Activated T-helper 1 cell treated with anti-CD3 and anti-CD28 coated beads, Interleukin-12 subunit alpha, Interleukin-12 subunit beta, Interleukin-2, Interleukin-4 antibody, amounts not matched to agents 30 ng/mL and 10 ng/mL and 1 ng/mL, durations not matched to agents 14 hours and 24 hours and 36 hours (primary cell): ENCODE data around the gene OR51E1. TPM values are rescaled to one million over a fixed set of nuclear protein-coding genes. Genes with fewer than 3 reads are reported as not detected.

Experiments
- DNase-seq: peaks from one replicate; pipeline ENCODE4 v3.0.0; 2021; ENCODE audit warnings: low spot score
- H3K27ac Mint-ChIP-seq: one replicate; pipeline ENCODE4 v1.8.0; 2021; ENCODE audit warnings: mild to moderate bottlenecking, mixed read lengths
- H3K27me3 Mint-ChIP-seq: one replicate; pipeline ENCODE4 v1.8.0; 2022; ENCODE audit warnings: mild to moderate bottlenecking, moderate library complexity, mixed read lengths; ENCODE audit not compliant: insufficient read depth
- H3K36me3 Mint-ChIP-seq: one replicate; pipeline ENCODE4 v1.8.0; 2021; ENCODE audit warnings: low read depth, mixed read lengths
- H3K4me1 Mint-ChIP-seq: one replicate; pipeline ENCODE4 v1.8.0; 2021; ENCODE audit warnings: low read depth, mixed read lengths
- H3K4me3 Mint-ChIP-seq: one replicate; pipeline ENCODE4 v1.8.0; 2021; ENCODE audit warnings: mild to moderate bottlenecking, moderate library complexity, mixed read lengths
- H3K9me3 Mint-ChIP-seq: one replicate; pipeline ENCODE4 v1.8.0; 2021; ENCODE audit warnings: mixed read lengths
- intact Hi-C: fragments of 100-400 bp; cut with micrococcal nuclease; formaldehyde crosslinking; loops from one replicate; pipeline ENCODE4 v1.15.1; 2024
- total RNA-seq: library from RNA; stranded (reverse); gene quantifications from 2 replicates; pipeline ENCODE4 v1.2.3, GENCODE V29; 2022

Gene OR51E1
- total RNA-seq, 1 donor from 2014 or later = not detected

DNA sequence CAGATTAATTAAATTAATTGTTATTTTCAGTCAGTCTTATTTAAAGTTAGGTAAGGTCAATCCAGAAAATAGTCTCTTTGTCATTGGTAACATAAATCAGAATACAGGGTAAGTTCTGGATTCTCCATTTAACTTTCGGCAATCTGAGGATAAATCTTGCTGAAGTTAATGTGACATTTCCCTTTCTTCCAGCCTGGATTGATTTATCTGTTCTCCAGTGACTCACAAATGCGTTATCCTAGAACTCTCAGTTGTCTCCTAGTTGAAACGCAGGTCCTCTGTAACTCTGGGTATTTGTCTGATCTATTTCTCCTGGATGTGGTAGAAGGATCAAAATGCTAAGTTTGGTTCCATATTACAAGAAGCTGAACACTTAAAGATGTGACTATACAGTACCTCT is 21.0 kb downstream of the OR51E1 start:
- H3K36me3 Mint-ChIP-seq = no peaks in the 10 kb centered on the region
- intact Hi-C loops = no loop called here
- no peaks in the 10 kb centered on the region for H3K9me3 Mint-ChIP-seq
- no peak overlapping the region for H3K4me3 Mint-ChIP-seq
- H3K27ac Mint-ChIP-seq = no peak overlapping the region
- no peaks in the 10 kb centered on the region for H3K4me1 Mint-ChIP-seq
- H3K27me3 Mint-ChIP-seq = peaks cover 6% of the 10 kb centered on the region
- DNase-seq = no peak

- Mint-ChIP-seq H3K36me3 (no peaks in the 10 kb centered on the region), H3K27me3 (peaks cover 6% of the 10 kb centered on the region), H3K9me3 (no peaks in the 10 kb centered on the region), H3K4me3 (no peak overlapping the region), H3K27ac (no peak overlapping the region), H3K4me1 (no peaks in the 10 kb centered on the region)
- no peak for DNase-seq
- intact Hi-C loops = no loop called here
These were observed 21.6 kb downstream of the OR51E1 start for GRCh38 chr11:4665424-4665823.

- no peaks in the 10 kb centered on the region for H3K4me1 Mint-ChIP-seq
- H3K4me3 Mint-ChIP-seq = no peak overlapping the region
- DNase-seq = no peak
These were observed 28.0 kb downstream of the OR51E1 start for GRCh38 chr11:4671741-4672140.

GRCh38 chr11:4672470-4672869 is 28.7 kb downstream of the OR51E1 start:
- Mint-ChIP-seq H3K27ac (no peak overlapping the region), H3K27me3 (peaks cover 6% of the 10 kb centered on the region), H3K4me3 (no peak overlapping the region), H3K9me3 (no peaks in the 10 kb centered on the region), H3K4me1 (no peaks in the 10 kb centered on the region), H3K36me3 (no peaks in the 10 kb centered on the region)
- intact Hi-C loops = no loop called here
- no peak for DNase-seq

More at GRCh38 chr11:4671741-4672140, 28.0 kb downstream of the OR51E1 start:
- no peaks in the 10 kb centered on the region for H3K36me3 Mint-ChIP-seq
- peaks cover 6% of the 10 kb centered on the region for H3K27me3 Mint-ChIP-seq
- H3K9me3 Mint-ChIP-seq = no peaks in the 10 kb centered on the region
- H3K27ac Mint-ChIP-seq = no peak overlapping the region
- intact Hi-C loops = no loop called here

GRCh38 chr11:4673781-4674180 is 30.0 kb downstream of the OR51E1 start:
- no peak overlapping the region for H3K27ac Mint-ChIP-seq
- intact Hi-C loops = no loop called here
- H3K9me3 Mint-ChIP-seq = no peaks in the 10 kb centered on the region
- H3K36me3 Mint-ChIP-seq = no peaks in the 10 kb centered on the region
- no peak for DNase-seq
- H3K4me3 Mint-ChIP-seq = no peak overlapping the region
- H3K27me3 Mint-ChIP-seq = peaks cover 6% of the 10 kb centered on the region
- no peaks in the 10 kb centered on the region for H3K4me1 Mint-ChIP-seq

GRCh38 chr11:4677948-4678347 is 34.2 kb downstream of the OR51E1 start:
- Mint-ChIP-seq H3K9me3 (no peaks in the 10 kb centered on the region), H3K4me1 (no peaks in the 10 kb centered on the region), H3K27me3 (no peaks in the 10 kb centered on the region), H3K36me3 (no peaks in the 10 kb centered on the region), H3K27ac (no peak overlapping the region), H3K4me3 (no peak overlapping the region)
- no peak for DNase-seq
- intact Hi-C loops = no loop called here

DNA sequence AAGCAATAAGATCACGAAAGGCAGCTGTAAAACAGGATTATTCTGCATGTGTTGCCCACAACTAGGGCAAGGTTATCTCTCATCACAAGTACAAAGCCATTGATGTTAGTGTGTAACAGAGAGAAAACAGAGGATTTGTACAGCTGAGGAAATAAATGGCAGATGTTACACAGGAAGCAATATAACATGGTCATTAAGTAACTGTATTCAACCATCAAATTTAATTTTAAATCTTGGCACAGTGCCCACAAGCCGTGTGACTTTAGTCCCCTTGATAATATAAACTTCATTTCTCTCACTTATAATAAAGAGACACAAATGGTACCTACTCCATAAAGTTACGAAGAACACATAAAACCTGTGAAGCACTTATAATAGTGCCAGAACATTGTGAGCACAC is 36.6 kb downstream of the OR51E1 start:
- Mint-ChIP-seq H3K36me3 (no peaks in the 10 kb centered on the region), H3K4me1 (no peaks in the 10 kb centered on the region), H3K4me3 (no peak overlapping the region), H3K27ac (no peak overlapping the region), H3K9me3 (no peaks in the 10 kb centered on the region), H3K27me3 (no peaks in the 10 kb centered on the region)
- no peak for DNase-seq
- intact Hi-C loops = no loop called here

- Mint-ChIP-seq H3K4me1 (no peaks in the 10 kb centered on the region), H3K9me3 (no peaks in the 10 kb centered on the region), H3K27ac (no peak overlapping the region), H3K4me3 (no peak overlapping the region), H3K36me3 (no peaks in the 10 kb centered on the region), H3K27me3 (no peaks in the 10 kb centered on the region)
- intact Hi-C loops = no loop called here
- DNase-seq = no peak
These were observed 39.0 kb downstream of the OR51E1 start for GRCh38 chr11:4682623-4683419.

DNA sequence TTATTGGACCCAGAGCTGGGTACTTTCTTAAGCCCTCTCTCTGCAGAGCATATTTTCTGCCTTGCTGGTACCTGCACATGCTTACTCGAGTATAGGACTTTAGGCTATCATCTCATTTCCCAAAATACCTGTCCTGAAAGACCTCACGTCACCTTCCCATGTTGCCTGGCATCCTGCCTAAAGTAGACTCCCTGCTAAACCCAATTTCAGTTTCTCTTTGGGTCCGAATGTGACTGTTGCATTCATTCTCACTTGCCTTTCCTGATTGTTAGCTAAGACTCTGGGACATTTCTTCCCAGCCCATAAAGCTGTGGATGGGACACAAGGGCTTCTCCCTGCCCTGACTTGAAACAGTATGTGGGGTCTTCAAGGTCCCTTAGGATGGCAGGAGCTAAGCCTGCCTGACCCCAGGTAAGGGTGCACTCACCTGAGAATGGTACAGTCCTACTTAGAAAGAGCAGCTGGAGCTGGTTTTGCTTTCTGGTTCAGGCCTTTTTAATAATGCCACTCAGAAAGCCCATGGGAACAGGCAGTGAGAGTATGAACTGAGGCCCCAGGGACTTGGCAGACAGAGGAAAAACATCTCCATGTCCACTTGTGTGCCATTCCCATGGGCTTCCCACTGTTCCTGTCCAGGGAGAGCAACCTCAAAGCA is 41.0 kb downstream of the OR51E1 start:
- Mint-ChIP-seq H3K36me3 (no peaks in the 10 kb centered on the region), H3K4me3 (no peak overlapping the region), H3K27me3 (no peaks in the 10 kb centered on the region), H3K27ac (no peak overlapping the region), H3K9me3 (no peaks in the 10 kb centered on the region), H3K4me1 (no peaks in the 10 kb centered on the region)
- intact Hi-C loops = no loop called here
- no peak for DNase-seq

DNA sequence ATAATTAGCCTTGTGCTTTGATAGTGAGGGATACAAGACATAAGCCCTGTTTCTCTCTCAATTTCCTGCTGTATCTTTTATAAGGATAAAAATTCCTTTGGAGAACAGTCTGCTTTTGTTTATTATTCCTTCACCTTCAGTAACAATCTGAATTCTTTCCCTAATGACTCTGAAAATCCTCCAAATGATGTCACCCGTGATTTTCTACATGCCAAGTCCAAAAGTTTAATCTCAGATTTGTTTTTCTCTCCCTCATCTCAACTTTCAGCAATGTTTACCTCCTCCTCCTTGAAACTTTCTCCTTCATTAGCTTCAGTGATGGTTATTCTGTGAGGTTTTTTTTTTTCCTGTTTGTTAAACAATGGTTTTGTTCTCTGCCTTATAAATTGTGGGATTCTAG is 51.7 kb downstream of the OR51E1 start:
- DNase-seq = no peak
- intact Hi-C loops = no loop called here
- Mint-ChIP-seq H3K4me1 (no peaks in the 10 kb centered on the region), H3K36me3 (no peaks in the 10 kb centered on the region), H3K27ac (no peak overlapping the region), H3K4me3 (no peak overlapping the region), H3K27me3 (no peaks in the 10 kb centered on the region), H3K9me3 (no peaks in the 10 kb centered on the region)

DNA sequence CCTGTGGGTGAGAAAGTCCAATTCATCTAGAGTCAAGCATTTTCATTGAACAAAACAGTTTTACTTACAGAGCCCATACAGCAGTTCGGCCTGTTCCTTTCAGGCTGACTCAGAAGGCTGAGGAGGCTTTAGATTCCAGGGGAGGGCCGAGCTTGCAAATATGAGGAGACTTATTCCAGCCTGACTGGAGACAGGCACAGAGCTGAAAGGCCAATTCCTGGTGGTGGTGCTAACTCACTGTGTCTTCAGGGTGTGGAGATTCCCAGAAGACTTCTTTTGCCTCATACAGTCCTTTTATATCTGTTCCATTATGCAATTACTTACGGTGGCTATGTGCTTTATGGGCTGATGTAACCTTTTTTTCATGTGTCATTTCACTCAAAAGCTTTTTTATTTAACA is 53.8 kb downstream of the OR51E1 start, which contains the start of gene OR51E2:
Gene OR51E2 (minus strand): TSS at position 269 of the 400 bp plus-strand sequence. CDS start 15,142 bp downstream, outside the sequence.
- intact Hi-C loops = no loop called here
- H3K4me1 Mint-ChIP-seq = no peaks in the 10 kb centered on the region
- no peak for DNase-seq
- H3K27me3 Mint-ChIP-seq = no peaks in the 10 kb centered on the region
- no peak within 1 kb of the TSS for H3K4me3 Mint-ChIP-seq
- no peaks in the 10 kb centered on the region for H3K36me3 Mint-ChIP-seq
- H3K27ac Mint-ChIP-seq = no peak within 1 kb of the TSS
- no peaks in the 10 kb centered on the region for H3K9me3 Mint-ChIP-seq

GRCh38 chr11:4699697-4700435 is 56.1 kb downstream of the OR51E1 start:
- no peak for DNase-seq
- H3K36me3 Mint-ChIP-seq = no peaks in the 10 kb centered on the region
- no peaks in the 10 kb centered on the region for H3K27me3 Mint-ChIP-seq
- no peaks in the 10 kb centered on the region for H3K9me3 Mint-ChIP-seq
- no peak overlapping the region for H3K27ac Mint-ChIP-seq
- intact Hi-C loops = no loop called here
- H3K4me3 Mint-ChIP-seq = no peak overlapping the region
- H3K4me1 Mint-ChIP-seq = no peaks in the 10 kb centered on the region

DNA sequence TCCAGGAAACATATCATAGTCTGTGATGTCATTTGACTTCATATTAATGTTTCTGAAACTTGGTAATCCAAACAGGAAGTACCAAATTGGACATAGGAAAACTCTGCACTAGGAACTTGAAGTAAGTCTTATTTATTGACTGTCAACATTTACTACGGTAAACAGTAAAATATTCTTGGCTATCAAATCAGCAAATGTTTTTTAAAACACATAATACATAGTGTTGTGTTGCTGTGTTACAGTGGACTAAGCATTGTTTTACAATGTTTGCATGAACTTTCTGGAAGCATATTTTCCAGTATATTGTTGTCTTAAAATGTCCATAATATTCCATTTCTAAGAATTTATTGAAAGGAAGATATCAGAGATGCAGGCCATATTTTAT is 56.6 kb downstream of the OR51E1 start:
- H3K36me3 Mint-ChIP-seq = no peaks in the 10 kb centered on the region
- H3K9me3 Mint-ChIP-seq = no peaks in the 10 kb centered on the region
- no peak overlapping the region for H3K27ac Mint-ChIP-seq
- H3K27me3 Mint-ChIP-seq = no peaks in the 10 kb centered on the region
- intact Hi-C loops = no loop called here
- no peaks in the 10 kb centered on the region for H3K4me1 Mint-ChIP-seq
- DNase-seq = no peak
- H3K4me3 Mint-ChIP-seq = no peak overlapping the region
